ENCODE data around the gene TSPAN11. TPM values are rescaled to one million over a fixed set of nuclear protein-coding genes. Genes with fewer than 3 reads are reported as not detected.

The TSPAN11 gene
- total RNA-seq, 4 donors from 2014 or later, result 1.5 to 3.0 (median 2.9) TPM

DNA sequence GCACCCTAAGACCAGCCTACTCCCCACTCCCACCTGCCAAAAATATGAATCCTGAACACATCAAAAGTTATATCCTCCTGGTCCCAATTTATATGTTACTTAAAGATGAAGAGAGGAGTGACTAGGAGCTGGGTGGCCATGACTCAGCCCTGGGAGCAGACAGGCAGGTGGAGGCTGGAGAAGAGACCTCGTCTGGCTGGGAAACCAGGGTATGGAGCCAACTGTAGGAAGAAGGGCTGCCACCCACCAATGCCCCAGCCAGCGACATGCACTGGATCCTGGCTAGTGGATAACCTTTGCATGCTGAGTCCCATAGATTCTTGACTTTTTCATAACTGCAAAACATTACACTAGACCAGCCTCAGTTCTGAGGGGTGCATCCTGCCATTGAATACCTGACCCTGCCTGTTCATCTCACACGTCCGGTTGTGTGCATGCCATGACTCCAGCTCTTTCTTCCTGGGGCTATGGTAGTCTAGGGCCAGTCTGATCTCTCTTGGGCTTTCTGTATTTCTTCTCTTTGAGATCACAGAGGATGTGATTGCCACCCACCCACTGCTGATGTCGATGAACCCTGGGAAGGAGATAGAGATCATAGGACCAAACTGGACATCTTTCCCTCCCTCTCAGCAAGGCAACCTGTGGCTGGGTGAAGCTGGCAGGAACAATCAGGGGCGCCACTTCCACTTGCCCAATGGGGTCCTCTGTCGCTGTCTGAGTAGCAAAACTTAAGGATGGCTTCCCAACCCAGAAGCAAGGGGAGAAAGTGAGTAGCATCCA is 77.5 kb downstream of the TSPAN11 start:
- no peak for DNase-seq
- H3K27me3 ChIP-seq, result no peaks in the 10 kb centered on the region
- TF ChIP-seq, protein P1, sequence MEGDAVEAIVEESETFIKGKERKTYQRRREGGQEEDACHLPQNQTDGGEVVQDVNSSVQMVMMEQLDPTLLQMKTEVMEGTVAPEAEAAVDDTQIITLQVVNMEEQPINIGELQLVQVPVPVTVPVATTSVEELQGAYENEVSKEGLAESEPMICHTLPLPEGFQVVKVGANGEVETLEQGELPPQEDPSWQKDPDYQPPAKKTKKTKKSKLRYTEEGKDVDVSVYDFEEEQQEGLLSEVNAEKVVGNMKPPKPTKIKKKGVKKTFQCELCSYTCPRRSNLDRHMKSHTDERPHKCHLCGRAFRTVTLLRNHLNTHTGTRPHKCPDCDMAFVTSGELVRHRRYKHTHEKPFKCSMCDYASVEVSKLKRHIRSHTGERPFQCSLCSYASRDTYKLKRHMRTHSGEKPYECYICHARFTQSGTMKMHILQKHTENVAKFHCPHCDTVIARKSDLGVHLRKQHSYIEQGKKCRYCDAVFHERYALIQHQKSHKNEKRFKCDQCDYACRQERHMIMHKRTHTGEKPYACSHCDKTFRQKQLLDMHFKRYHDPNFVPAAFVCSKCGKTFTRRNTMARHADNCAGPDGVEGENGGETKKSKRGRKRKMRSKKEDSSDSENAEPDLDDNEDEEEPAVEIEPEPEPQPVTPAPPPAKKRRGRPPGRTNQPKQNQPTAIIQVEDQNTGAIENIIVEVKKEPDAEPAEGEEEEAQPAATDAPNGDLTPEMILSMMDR (IDR thresholded peaks at IDR 0.05), result no peak
- no peak for TF ChIP-seq POLR2AphosphoS5 (IDR thresholded peaks at IDR 0.05)
- TF ChIP-seq EP300 (IDR thresholded peaks at IDR 0.05; ENCODE audit: low read depth), result no peak
- no peak for TF ChIP-seq POLR2A (IDR thresholded peaks at IDR 0.05)
- WGBS, 2 donors (ENCODE audit: low coverage in 1 of 2), result 92% methylated on average over 7 of the region's 7 CpGs; no CpG with 5 or more reads in 1 of the 2 donors
- H3K9me3 ChIP-seq, result no peaks in the 10 kb centered on the region
- H3K27ac ChIP-seq, result no peak overlapping the region
- intact Hi-C loops (cut with DNase I; ENCODE audit: low total_unique reads), result no loop called here
- in situ Hi-C loops (cut with MboI; ENCODE audit: low pct_ligation_motif_present in 1 of 4, low pct_unique_long_range_greater_than_20kb in 1 of 4, low sequenced_read_pairs in 3 of 4), result no loop called here
- no peaks in the 10 kb centered on the region for H3K36me3 ChIP-seq
- no peak overlapping the region for H3K4me3 ChIP-seq
- peaks cover 0 to 5% (median 0%) of the 10 kb centered on the region in 4 donors for H3K4me1 ChIP-seq

GRCh38 chr12:31004666-31005065 is 78.1 kb downstream of the TSPAN11 start:
- H3K27me3 ChIP-seq, result no peaks in the 10 kb centered on the region
- intact Hi-C loops (cut with DNase I; ENCODE audit: low total_unique reads) (no loop called here), in situ Hi-C loops (cut with MboI; ENCODE audit: low pct_ligation_motif_present in 1 of 4, low pct_unique_long_range_greater_than_20kb in 1 of 4, low sequenced_read_pairs in 3 of 4) (no loop called here)
- no peaks in the 10 kb centered on the region for H3K9me3 ChIP-seq
- TF ChIP-seq POLR2A (IDR thresholded peaks at IDR 0.05) (no peak), EP300 (IDR thresholded peaks at IDR 0.05; ENCODE audit: low read depth) (no peak), POLR2AphosphoS5 (IDR thresholded peaks at IDR 0.05) (no peak)
- TF ChIP-seq, protein P1 (IDR thresholded peaks at IDR 0.05), result no peak
- no peak overlapping the region for H3K27ac ChIP-seq
- peaks cover 0 to 5% (median 0%) of the 10 kb centered on the region in 4 donors for H3K4me1 ChIP-seq
- H3K4me3 ChIP-seq, result no peak overlapping the region
- DNase-seq, result no peak
- WGBS, 2 donors (ENCODE audit: low coverage in 1 of 2), result 93% methylated on average over 5 of the region's 5 CpGs; no CpG with 5 or more reads in 1 of the 2 donors
- H3K36me3 ChIP-seq, result no peaks in the 10 kb centered on the region

- TF ChIP-seq EP300 (IDR thresholded peaks at IDR 0.05; ENCODE audit: low read depth), result no peak
- TF ChIP-seq, protein P1 (IDR thresholded peaks at IDR 0.05), result no peak
- TF ChIP-seq POLR2A (IDR thresholded peaks at IDR 0.05), result no peak
- TF ChIP-seq POLR2AphosphoS5 (IDR thresholded peaks at IDR 0.05), result no peak
- no peaks in the 10 kb centered on the region for H3K27me3 ChIP-seq
- H3K27ac ChIP-seq, result no peak overlapping the region
- no peaks in the 10 kb centered on the region for H3K36me3 ChIP-seq
- DNase-seq, result no peak
- in situ Hi-C loops (cut with MboI; ENCODE audit: low pct_ligation_motif_present in 1 of 4, low pct_unique_long_range_greater_than_20kb in 1 of 4, low sequenced_read_pairs in 3 of 4) (no loop called here), intact Hi-C loops (cut with DNase I; ENCODE audit: low total_unique reads) (no loop called here)
- peaks cover 0 to 5% (median 0%) of the 10 kb centered on the region in 4 donors for H3K4me1 ChIP-seq
- no peaks in the 10 kb centered on the region for H3K9me3 ChIP-seq
- no peak overlapping the region for H3K4me3 ChIP-seq
- WGBS, 2 donors (ENCODE audit: low coverage in 1 of 2), result 86 to 90% methylated on average over 1 to 15 of the region's 15 CpGs
These were observed 78.9 kb downstream of the TSPAN11 start for GRCh38 chr12:31005256-31005943.

DNA sequence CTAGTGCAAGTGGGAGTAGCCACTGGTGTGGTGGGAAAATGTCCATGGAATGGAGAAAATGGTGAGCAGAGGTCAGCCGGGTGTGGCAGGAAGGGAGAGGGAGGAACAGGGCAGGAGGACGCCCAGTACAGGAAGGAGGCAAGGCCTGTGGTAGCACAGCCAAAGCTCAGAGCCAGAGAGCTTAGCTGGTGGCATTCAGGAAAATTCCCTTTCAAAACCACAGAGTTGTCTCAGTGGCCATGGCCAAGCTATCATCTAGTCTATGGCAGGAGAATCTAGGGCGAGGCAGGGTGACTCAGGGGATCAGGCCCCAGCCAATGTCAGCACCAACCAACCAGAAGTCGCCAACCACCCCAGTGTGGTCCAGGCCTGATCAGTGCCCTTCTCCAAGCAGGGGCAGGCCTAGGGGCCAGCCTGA is 79.4 kb downstream of the TSPAN11 start:
- Histone ChIP-seq H3K27me3 (no peaks in the 10 kb centered on the region), H3K4me3 (no peak overlapping the region), H3K4me1 (peaks cover 0 to 5% (median 0%) of the 10 kb centered on the region in 4 donors), H3K36me3 (no peaks in the 10 kb centered on the region), H3K27ac (no peak overlapping the region), H3K9me3 (no peaks in the 10 kb centered on the region)
- in situ Hi-C loops (cut with MboI; ENCODE audit: low pct_ligation_motif_present in 1 of 4, low pct_unique_long_range_greater_than_20kb in 1 of 4, low sequenced_read_pairs in 3 of 4), result no loop called here
- TF ChIP-seq EP300 (IDR thresholded peaks at IDR 0.05; ENCODE audit: low read depth), result no peak
- TF ChIP-seq POLR2A (IDR thresholded peaks at IDR 0.05), result no peak
- TF ChIP-seq POLR2AphosphoS5 (IDR thresholded peaks at IDR 0.05), result no peak
- TF ChIP-seq, protein P1 (IDR thresholded peaks at IDR 0.05), result no peak
- no peak for DNase-seq
- intact Hi-C loops (cut with DNase I; ENCODE audit: low total_unique reads), result no loop called here
- WGBS, 2 donors (ENCODE audit: low coverage in 1 of 2), result 59 to 63% methylated on average over 2 to 4 of the region's 4 CpGs
